ENCODE results near the gene FAM193A.
"Not testable (repeated sequence)": the region's sequence is repeated elsewhere in the genome, so short reads cannot be mapped to it uniquely, and the experiment has no call there.

FAM193A gene

DNA sequence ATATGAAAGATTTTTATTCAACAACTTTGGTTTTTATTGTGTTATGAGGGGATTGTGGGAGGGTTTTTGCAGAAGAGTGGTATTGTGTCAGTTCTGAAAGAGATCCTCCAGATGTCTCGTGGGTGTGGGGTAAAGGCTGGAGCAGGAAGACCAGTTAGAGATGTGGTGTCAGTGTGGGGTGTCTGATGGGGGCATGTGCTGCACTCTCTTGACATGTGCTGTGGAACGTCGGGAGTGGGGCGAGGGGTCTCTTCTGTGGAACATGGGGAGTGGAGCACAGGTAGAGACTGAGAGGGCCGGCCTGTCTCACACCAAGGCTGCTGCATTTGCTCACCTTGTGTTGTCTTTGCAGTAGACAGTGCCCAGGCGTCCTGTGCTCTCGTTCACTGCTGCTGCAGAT is 37.6 kb downstream of the FAM193A start:
- DNase-seq (ENCODE audit: low spot score), result no peak

DNA sequence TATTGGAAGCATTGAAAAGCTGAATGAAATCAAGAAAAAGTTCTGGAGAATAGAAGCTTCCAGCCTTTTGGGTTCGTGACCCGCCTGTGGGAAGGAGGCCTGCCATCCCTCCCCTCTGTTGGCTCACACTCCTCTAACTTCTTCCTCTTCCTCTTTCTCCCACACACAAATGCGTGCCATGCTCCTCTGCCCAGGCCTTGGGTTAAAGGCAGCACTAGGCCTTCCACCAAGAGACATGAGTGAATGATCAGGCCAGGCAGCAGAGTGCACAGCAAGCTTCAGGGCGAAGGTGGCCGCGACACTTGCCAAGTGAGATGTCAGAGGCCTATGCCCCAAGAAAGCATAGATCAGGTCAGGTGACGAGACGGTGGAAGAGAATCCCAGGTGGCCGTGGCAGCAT is 38.4 kb downstream of the FAM193A start:
- DNase-seq (ENCODE audit: low spot score), result no peak

DNA sequence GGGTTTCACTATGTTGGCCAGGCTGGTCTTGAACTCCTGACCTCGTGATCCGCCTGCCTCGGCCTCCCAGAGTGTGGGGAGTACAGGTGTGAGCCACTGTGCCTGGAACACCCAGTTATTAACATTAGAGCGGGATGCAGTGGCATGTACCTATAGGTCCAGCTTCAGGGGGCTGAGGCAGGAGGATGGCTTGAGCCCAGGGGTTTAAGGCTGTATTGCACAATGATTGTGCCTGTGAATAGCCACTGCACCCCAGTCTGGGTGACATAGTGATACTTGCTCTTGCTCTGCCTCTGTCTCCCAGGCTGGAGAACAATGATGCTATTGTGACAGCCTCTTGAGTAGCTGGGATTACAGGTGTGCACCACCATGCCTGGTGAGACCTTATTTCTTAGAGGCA is 39.8 kb downstream of the FAM193A start:
- DNase-seq (ENCODE audit: low spot score), result no peak

DNA sequence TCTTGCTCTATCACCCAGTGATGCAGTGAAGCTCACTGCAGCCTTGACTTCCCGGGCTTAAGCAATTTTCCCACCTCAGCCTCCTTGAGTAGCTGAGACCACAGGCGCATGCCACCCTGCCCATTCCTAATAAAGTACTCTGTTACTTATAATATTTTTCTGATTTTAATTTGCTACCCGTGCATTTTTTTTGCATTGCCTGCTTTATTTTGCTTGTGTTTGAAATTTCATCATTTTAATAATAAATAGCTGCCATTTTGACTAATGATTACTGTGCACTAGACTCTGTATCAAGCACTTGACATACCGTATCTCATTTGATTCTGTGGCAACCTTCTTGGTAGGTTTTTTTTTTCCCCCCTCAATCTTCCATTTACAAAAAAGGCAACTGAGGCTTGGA is 41.7 kb downstream of the FAM193A start:
- DNase-seq (ENCODE audit: low spot score), result no peak

DNA sequence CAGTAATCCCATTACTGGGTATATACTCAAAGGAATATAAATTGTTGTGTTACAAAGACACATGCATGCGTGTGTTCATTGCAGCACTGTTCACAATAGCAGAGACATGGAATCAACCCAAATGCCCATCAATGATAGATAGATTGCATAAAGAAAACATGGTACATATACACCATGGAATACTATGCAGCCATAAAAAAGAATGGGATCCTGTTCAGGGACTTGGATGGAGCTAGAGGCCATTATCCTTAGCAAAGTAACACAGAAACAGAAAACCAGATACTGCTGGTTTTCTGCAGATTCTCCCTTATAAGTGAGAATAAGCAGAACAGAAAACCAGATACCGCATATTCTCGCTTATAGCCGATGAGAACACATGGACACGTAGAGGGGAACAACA is 43.5 kb downstream of the FAM193A start:
- DNase-seq (ENCODE audit: low spot score), result no peak

DNA sequence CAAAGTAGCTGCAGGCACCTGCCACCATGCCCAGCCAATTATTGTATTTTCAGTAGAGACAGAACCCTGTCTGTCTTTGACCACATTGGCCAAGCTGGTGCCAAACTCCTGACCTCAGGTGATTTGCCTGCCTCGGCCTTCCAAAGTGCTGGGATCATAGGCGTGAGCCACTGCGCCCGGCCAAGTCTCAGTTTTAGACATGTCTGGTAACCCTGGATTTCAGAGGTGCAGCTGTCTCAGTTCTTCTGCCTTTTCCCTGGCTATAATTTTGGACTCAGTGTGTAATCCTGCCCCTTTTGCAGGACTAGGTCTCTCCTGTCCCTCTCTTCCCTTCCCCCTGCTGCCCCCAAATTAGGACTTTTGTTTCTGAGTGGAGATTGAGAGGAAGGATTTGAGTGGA is 46.6 kb downstream of the FAM193A start:
- no peak for DNase-seq (ENCODE audit: low spot score)

DNA sequence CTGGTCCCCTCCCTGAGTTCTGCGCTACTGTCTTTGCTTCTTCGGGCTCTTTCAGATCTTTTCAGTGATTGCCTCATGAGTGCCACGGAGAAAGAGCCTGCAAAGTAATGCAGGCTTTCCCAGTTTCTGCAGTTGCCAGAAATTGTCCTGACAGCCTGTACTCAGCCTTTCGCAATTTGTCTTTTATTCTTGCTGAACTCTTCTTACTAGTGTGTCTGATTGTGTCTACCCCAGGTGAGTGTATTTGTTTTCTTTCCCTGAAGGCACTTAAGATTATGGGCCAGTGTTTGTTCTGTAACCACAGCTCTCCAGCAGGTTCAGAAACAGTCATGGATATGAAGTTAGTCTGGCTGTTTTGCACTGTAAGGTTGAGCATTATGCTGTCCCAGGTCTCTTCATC is 47.1 kb downstream of the FAM193A start:
- DNase-seq (ENCODE audit: low spot score), result no peak

DNA sequence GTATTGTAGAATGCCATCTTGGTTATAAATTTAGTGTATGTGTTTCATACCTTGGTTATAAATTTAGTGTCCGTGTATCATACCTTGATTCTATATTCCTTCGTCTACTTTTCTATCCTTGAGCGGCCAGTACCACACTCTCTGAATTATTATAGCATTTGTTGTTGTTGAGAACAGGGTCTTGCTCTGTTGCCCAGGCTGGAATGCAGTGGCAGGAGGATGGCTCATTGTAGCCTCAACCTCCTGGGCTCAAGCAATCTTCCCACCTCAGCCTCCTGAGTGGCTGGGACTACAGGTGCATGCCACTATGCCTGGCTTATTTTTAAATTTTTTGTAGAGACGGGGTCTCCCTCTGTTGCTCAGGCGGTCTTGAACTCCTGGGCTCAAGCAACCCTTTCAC is 50.1 kb downstream of the FAM193A start:
- no peak for DNase-seq (ENCODE audit: low spot score)

DNA sequence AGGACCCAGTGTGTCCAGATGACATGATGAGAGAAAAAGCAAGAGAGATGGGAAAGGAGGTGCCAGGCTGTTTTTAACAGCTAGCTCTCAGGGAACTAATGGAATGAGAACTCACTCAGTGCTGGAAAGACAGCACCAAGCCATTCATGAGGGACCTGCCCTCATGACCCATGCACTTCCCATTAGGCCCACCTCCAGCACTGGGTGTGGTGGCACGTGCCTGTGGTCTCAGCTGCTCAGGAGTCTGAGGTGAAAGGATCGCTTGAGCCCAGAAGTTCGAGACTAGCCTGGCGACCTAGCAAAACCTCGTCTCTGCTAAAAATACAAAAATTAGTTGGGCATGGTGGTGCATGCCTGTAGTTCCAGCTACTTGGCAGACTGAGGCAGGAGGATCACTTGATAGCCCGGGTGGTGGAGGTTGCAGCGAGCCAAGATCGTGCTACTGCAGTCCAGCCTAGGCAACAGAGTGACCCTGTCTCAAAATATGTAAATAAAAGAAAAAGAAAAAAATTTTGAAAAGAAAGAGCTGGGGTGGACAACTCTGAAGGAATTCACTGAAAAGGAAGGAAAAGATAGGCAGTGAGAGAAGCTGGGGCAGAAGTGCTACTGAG is 50.9 kb downstream of the FAM193A start:
- DNase-seq (ENCODE audit: low spot score), result no peak

DNA sequence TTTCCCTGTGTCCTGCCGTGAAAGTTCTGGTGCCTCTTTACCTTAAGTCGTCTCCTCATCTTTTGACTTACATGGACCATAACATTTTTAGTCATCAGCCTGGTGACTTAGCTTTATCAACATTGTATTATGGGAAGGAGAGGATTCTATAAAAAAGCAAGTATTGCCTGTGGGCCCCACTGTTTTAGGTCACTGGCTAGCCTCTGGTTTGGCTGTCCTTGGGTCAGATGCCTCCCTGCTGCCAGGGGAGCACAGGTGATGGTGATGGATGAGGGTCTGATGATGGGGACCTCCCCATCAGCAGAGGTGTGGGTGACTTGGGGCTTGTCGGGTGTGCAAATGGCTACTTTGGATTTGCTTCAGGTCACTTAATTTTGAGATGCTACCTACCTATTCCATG is 51.8 kb downstream of the FAM193A start:
- no peak for DNase-seq (ENCODE audit: low spot score)

DNA sequence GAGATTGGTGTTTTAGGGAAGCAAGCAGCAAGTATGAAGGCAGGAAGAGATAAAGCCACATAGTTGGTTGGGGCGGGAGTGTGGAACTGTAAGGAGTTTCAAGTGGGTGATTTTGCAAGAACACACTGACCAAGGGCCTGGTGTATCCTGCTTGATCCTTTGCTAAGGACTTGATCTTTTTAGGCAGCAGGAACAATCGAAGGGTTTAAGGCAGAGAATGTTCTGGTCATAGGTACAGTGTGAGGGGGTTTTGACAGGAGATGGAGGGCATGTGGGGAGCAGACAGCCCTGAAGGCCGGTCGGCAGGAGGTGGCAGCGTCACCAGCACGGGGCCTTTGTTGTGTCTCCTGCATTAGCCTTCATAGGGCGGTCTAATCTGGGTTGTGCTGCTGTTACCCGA is 54.7 kb downstream of the FAM193A start:
- no peak for DNase-seq (ENCODE audit: low spot score)

DNA sequence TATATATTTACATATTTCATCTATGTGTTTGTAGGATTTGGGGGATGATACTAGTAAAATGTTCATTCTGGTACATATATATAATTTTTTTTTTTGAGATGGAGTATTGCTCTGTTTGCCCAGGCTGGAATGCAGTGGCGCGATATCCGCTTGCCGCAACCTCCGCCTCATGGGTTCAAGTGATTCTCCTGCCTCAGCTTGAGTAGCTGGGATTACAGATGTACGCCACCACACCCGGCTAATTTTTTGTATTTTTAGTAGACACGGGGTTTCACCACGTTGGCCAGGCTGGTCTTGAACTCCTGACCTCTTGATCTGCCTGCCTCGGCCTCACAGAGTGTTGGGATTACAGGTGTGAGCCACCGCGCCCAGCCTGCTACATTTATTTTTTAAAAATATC is 55.6 kb downstream of the FAM193A start:
- DNase-seq (ENCODE audit: low spot score), result not testable (repeated sequence)

DNA sequence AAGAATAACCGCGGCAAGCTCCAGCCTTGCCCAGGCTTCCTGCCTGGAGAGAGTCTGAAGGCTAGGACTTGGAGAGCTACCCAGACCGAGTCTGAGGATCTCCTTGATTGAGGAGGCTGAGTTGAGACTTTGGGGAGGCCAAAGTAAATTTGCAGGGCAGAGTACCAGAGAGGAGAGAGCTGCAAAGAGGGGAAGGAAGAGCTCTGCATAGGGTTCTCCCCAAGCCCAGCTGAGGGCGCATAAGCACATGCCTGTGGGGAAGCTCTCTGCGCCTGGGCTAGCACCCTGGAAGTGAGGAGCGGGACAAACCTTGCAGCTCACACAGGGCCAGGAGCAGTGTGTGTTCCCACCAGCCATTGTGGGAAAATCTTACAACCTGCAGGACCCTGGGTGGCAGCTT is 56.1 kb downstream of the FAM193A start:
- no peak for DNase-seq (ENCODE audit: low spot score)

DNA sequence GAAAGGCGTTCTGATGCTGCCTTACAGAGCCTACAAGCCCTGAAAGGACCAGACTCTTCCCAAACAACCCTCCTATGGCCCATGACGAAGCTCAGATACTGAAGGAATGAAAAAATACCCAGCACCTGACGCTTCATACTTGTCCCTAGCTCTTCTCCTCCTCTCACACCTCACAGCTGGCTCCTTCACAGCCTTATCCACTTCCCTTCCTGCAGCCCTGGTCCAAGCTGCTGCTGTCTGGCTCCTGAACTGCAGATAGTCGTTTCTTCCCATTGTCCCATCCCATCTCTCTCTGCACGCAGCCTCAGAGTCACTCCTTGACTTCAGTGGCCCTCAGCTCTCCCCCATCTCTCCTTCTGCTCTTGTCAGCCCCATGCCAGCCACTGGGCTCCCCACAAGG is 56.6 kb downstream of the FAM193A start:
- no peak for DNase-seq (ENCODE audit: low spot score)

DNA sequence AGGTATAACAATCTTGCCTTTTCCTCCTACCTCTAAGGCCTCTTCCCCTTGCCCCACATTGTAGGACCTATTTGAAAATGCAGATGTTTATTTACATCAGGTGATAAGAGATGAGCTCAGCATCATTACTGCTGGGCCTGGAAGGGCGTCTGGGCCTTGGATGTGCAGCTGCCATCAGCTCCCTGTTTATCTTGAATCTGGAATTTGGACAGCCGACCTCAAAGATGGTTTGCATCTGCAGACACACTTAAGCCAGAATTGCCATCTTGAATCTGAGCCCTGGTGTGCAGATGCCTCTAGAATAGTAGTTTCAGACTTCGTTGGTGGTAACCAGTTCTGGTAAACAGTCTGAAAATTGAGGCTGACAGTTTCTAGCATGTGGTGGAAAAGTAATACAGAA is 59.0 kb downstream of the FAM193A start:
- DNase-seq (ENCODE audit: low spot score), result no peak

DNA sequence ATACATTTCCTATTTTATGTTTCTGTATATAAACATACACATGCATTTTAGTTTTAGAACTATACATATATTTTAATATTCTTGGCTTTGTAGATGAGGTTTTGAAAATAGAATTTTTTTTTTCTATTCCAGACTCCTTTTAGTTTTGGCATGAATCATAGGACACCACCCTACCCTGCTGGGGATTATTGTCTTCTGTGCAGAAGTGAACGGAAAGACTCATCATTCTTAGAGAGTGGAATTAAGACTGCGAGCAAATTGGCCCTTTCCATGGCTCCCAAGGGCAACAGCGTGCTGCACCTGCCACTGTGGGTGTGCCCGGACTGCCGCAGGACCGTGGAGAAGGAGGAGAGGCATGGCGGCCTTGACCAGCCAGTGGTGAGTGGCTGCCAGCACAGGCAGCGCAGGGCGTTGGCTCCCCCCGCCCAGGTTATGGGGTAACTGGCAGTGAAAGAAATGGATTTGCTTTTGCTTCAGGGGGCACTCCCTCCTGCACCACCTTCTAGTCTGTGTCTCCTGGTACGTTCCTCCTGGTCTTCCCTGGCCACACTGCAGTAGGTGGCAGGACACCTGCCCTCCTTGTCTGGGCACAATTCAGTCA is 59.6 kb downstream of the FAM193A start:
- no peak for DNase-seq (ENCODE audit: low spot score)

DNA sequence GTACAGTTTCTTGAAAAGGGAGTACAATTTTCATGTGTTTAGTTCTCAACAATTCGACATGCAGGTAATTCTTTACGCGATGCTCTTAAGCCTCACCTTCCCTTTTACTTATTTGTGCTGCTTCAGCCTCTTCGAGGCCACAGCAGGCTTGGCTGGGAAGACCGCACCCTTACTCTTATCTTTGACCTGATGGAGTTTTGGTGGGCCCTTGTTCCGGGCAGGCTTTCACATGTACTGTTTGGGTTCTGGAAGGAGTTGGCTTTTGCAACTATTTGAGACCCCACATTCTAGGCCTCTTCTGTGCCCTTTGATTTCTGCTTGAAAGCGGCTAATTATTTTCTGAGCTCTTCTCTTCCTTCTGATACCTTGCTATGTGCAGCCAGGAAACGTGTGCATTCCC is 60.2 kb downstream of the FAM193A start:
- no peak for DNase-seq (ENCODE audit: low spot score)

DNA sequence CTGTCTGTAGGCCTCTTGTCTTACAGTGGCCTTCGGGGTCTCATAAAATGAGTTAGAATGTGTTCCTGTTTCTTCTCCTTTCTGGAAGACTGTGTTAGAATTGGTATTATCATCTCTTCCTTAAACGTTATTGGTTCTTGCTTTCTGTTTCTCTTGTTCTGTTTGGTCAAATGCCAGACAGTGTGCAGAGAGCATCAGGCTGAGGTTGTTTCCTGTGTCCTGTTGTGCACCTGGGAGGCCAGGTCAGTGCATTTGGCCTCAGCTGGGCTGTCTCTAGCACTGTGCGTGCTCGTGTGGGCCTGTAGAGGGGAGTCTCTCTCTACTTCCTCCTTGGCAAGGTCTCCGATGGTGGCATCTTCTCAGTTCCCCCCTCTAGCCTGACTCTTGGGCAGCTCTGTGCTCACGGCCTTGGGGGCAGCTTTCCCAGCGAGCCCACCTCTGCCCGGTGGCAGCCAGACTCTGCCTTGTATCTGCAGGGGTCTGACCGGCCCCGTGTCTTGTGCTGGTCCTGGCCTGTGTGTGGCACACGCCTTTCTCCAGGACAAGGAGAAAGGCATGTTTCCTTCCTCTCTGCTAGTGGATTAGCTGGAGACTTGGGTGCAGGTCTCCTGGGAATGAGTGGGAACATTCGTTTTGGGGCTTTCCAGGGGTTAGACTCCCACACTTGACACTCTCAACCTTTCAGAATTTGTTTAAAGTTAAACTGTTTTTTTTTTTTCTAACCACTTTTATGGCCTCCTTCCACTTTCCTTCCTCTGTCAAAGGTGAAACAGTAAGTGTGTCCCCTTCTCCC is 62.3 kb downstream of the FAM193A start:
- DNase-seq (ENCODE audit: low spot score), result no peak

DNA sequence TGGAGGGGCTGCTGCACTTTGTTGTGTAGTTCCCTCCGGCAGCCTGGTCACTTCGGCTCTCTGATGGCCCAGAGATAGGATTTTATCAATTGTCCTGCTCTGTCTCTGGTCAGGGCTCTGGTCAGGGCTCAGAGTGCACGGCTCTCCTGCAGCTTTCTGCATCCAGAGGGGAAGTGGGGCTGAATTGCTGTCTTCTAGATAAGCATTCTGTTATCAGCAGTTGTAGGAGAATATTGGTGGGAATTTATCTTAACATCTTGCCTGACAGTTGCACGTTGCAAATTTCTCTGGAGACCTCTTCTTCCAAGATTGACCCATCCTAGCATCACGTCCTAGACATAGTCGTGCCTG is 62.8 kb downstream of the FAM193A start:
- no peak for DNase-seq (ENCODE audit: low spot score)

DNA sequence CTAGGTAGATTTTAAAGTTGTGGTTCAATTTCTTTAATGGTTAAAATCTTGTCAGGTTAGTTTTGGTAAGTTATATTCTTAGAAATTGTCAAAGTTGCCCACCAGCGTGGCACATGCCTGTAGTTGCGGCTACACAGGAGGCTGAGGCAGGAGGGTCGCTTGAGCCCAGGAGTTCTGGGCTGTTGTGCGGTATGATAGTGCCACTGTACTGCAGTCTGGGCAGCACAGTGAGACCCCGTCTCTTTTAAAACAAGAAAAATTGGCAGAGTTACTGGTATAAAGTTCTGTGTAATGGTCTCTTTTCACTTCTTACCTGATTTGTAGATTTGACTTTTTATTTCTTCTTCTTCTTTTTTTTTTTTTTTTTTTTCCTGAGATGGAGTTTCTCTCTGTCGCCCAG is 64.4 kb downstream of the FAM193A start:
- DNase-seq (ENCODE audit: low spot score), result no peak

DNA sequence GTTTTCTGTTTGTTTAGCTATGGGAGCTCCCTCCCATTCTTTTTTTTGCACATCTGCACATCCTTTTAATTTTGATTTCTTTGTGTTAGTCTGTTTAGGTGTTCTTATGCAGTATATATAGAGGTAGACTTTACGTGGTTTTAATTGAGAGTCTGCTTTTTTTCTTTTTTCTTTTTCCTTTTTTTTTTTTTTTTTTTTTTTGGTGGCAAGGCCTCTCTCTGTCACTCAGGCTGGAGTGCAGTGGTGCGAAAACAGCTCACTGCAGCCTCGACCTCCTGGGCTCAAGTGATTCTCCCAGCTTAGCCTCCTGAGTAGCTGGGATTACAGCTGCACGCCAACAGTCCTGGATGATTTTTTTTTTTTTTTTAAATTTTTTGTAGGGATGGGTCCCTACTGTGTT is 68.2 kb downstream of the FAM193A start:
- DNase-seq (ENCODE audit: low spot score), result no peak

DNA sequence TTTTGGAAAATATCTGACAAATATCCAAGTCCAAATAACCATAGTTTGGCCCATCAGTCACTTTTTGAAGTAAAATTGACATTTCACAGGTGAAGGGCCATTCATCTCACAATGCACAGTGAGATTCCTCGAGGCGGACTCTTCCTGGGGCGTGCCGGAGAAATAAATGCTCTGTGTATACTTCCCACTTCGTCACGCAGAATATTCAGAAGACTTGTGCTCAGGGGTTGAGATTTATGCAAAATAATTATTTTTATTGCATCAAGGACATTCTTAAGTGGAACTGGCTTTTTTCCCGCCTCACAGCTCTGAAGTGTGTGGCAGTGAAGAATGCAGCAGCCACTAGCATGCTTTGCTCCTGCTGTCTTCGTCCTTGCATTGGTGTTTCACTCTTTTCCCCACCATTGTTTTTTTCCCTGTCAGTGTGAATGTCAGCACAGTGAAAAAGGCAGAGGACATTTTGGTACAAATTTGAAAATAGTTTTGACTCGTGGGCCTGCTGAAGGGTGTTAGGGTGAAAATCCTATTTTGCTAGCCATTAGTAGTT is 70.6 kb downstream of the FAM193A start:
- no peak for DNase-seq (ENCODE audit: low spot score)

DNA sequence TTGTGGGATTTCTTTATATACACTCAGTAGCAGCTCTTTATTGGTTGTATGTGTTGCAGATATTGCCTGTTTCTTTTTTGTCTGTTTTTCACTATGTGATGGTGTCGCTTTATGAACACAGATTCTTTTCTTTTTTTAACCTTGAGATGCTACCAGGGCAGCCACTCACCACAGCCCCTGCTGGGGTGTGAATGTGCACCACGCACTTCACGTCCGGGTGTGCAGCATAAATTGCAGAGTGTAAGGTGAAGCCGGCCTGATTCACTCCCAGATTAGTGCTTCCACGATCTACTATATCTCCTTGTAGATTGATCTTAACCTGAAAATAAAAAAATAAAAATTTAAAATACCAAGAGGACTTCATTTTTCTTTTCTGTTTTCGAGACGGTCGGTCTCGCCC is 71.4 kb downstream of the FAM193A start:
- no peak for DNase-seq (ENCODE audit: low spot score)

DNA sequence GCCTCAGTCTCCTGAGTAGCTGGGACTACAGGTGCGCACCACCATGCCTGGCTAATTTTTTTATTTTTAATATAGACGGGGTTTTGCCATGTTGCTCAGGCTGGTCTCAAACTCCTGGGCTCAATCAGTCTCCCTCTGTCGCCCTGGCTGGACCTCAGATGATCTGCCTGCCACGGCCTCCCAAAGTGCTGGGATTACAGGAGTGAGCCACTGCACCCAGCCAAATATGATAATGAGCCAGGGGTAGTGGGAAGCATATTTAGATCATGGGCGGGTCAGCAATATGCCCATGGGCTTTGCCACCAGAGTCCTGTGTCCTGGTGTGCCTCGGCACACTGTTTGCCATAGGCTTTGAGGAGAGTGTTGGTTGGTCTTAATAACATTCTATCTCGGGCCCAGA is 71.8 kb downstream of the FAM193A start:
- no peak for DNase-seq (ENCODE audit: low spot score)

Data from HuH-7.5 (cell line).